Rectal smooth muscle tissue (tissue), 1 donor: ENCODE measurements around the gene IQSEC1.

Source experiments
- H3K27ac ChIP-seq: one replicate; pipeline ENCODE4 v1.7.0; 2013; ENCODE audit warnings: low read depth, low read length, inconsistent platforms
- H3K27me3 ChIP-seq: one replicate; pipeline ENCODE4 v1.7.0; 2013; ENCODE audit warnings: low read length; ENCODE audit not compliant: control insufficient read depth, insufficient read depth
- H3K36me3 ChIP-seq: one replicate; pipeline ENCODE4 v1.7.0; 2013; ENCODE audit warnings: low read length; ENCODE audit not compliant: control insufficient read depth, insufficient read depth
- H3K4me1 ChIP-seq: one replicate; pipeline ENCODE4 v1.7.0; 2013; ENCODE audit warnings: low read length; ENCODE audit not compliant: control insufficient read depth, insufficient read depth
- H3K4me3 ChIP-seq: one replicate; pipeline ENCODE4 v1.7.0; 2013; ENCODE audit warnings: low read length
- H3K9ac ChIP-seq: one replicate; pipeline ENCODE4 v1.7.0; 2013; ENCODE audit warnings: low read length

The IQSEC1 gene

GRCh38 chr3:13068269-13069010 lies 4.8 kb downstream of the IQSEC1 start:
- Histone ChIP-seq H3K27me3 (no peaks in the 10 kb centered on the region), H3K27ac (no peak overlapping the region), H3K4me1 (no peaks in the 10 kb centered on the region), H3K4me3 (no peak overlapping the region), H3K36me3 (no peaks in the 10 kb centered on the region), H3K9ac (no peak overlapping the region)

GRCh38 chr3:13067778-13068177 lies 5.5 kb downstream of the IQSEC1 start:
- Histone ChIP-seq H3K27me3 (no peaks in the 10 kb centered on the region), H3K9ac (no peak overlapping the region), H3K27ac (no peak overlapping the region), H3K4me1 (no peaks in the 10 kb centered on the region), H3K36me3 (no peaks in the 10 kb centered on the region), H3K4me3 (no peak overlapping the region)

- H3K4me1 ChIP-seq = no peaks in the 10 kb centered on the region
Measured at GRCh38 chr3:13066834-13067233, 6.4 kb downstream of the IQSEC1 start.

GRCh38 chr3:13066236-13066635 lies 7.0 kb downstream of the IQSEC1 start:
- Histone ChIP-seq H3K27ac (no peak overlapping the region), H3K36me3 (no peaks in the 10 kb centered on the region), H3K4me1 (no peaks in the 10 kb centered on the region), H3K4me3 (no peak overlapping the region), H3K27me3 (no peaks in the 10 kb centered on the region), H3K9ac (no peak overlapping the region)

More at GRCh38 chr3:13066834-13067233, 6.4 kb downstream of the IQSEC1 start:
- Histone ChIP-seq H3K27me3 (no peaks in the 10 kb centered on the region), H3K36me3 (no peaks in the 10 kb centered on the region), H3K9ac (no peak overlapping the region), H3K4me3 (no peak overlapping the region), H3K27ac (no peak overlapping the region)

GRCh38 chr3:13065727-13066126 lies 7.5 kb downstream of the IQSEC1 start:
- no peak overlapping the region for H3K9ac ChIP-seq
- H3K27me3 ChIP-seq = no peaks in the 10 kb centered on the region
- H3K4me1 ChIP-seq = no peaks in the 10 kb centered on the region
- H3K4me3 ChIP-seq = no peak overlapping the region
- H3K36me3 ChIP-seq = no peaks in the 10 kb centered on the region
- no peak overlapping the region for H3K27ac ChIP-seq

GRCh38 chr3:13064964-13065363 lies 8.3 kb downstream of the IQSEC1 start:
- H3K36me3 ChIP-seq = no peaks in the 10 kb centered on the region
- H3K4me3 ChIP-seq = no peak overlapping the region
- no peak overlapping the region for H3K9ac ChIP-seq
- no peaks in the 10 kb centered on the region for H3K27me3 ChIP-seq
- H3K4me1 ChIP-seq = no peaks in the 10 kb centered on the region
- no peak overlapping the region for H3K27ac ChIP-seq

- Histone ChIP-seq H3K9ac (no peak overlapping the region), H3K4me3 (no peak overlapping the region), H3K4me1 (no peaks in the 10 kb centered on the region)
Measured at GRCh38 chr3:13064159-13064868, 8.9 kb downstream of the IQSEC1 start.

GRCh38 chr3:13063225-13063624 lies 10.0 kb downstream of the IQSEC1 start:
- Histone ChIP-seq H3K9ac (no peak overlapping the region), H3K27me3 (no peaks in the 10 kb centered on the region), H3K4me3 (no peak overlapping the region), H3K36me3 (no peaks in the 10 kb centered on the region), H3K27ac (no peak overlapping the region), H3K4me1 (no peaks in the 10 kb centered on the region)

More at GRCh38 chr3:13064159-13064868, 8.9 kb downstream of the IQSEC1 start:
- Histone ChIP-seq H3K27ac (no peak overlapping the region), H3K36me3 (no peaks in the 10 kb centered on the region), H3K27me3 (no peaks in the 10 kb centered on the region)

- H3K27me3 ChIP-seq = no peaks in the 10 kb centered on the region
- H3K4me3 ChIP-seq = no peak overlapping the region
- H3K9ac ChIP-seq = no peak overlapping the region
- H3K36me3 ChIP-seq = no peaks in the 10 kb centered on the region
- H3K4me1 ChIP-seq = no peaks in the 10 kb centered on the region
- H3K27ac ChIP-seq = no peak overlapping the region
Measured at GRCh38 chr3:13062647-13063046, 10.6 kb downstream of the IQSEC1 start.

GRCh38 chr3:13060341-13060910 lies 12.8 kb downstream of the IQSEC1 start:
- Histone ChIP-seq H3K4me1 (no peaks in the 10 kb centered on the region), H3K9ac (no peak overlapping the region), H3K27ac (no peak overlapping the region), H3K36me3 (no peaks in the 10 kb centered on the region), H3K4me3 (no peak overlapping the region), H3K27me3 (no peaks in the 10 kb centered on the region)

- Histone ChIP-seq H3K27me3 (no peaks in the 10 kb centered on the region), H3K4me1 (no peaks in the 10 kb centered on the region), H3K9ac (no peak overlapping the region), H3K4me3 (no peak overlapping the region), H3K36me3 (no peaks in the 10 kb centered on the region), H3K27ac (no peak overlapping the region)
Measured at GRCh38 chr3:13058346-13059120, 14.7 kb downstream of the IQSEC1 start.
